ENCODE data around the gene GINS1.
A peak's percentile ranks its signal among the peaks of the same experiment; 100 is the strongest.
"Not testable (repeated sequence)": the region's sequence is repeated elsewhere in the genome, so short reads cannot be mapped to it uniquely, and the experiment has no call there.

GINS1 gene

DNA sequence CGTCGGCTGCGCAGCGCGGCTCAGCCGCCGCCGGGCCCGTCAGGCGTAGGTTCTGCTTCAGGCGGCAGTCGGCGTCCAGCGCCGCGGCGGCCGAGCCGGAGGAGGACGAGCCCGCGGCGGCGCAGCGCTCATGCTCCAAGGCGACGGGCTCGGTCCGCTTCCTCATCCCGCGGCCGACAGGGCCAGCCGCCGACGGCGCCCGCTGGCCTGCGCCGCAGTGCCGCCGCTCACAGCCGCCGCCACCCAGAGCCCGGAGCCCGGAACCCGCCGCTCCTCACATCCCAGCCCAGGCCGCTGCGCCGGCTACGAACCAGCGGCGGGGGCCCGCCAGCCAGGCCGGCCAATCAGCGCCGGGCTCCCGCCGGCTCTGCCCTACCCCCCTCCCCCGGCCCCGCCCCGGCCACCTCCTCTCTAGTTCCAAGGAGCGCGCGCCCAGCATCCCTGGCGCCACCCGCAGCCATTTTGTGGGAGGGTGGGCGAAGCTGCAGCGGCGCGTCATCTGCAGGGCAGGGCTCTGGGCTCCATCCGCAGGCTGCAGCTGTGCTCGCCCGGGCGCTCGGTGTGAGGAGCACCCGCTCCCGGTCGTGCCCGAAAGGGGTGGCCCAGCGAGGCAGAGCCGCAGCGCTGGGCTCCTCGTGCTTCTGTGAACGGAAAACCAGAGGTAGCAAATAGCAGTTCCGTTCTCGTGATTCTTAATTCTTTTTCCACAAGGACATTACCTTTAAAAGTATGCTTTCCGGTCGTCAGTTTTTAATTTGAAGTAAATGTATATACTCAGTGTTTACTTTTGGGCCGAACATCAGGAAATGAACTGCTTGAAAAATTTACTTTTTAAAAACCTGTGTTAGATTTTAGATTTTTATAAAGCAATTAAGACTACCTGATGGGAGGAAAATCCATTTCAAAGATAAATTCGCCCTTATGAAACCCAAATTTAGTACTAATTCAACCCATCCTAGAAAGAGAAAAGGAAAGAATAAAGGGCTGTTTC lies 16.6 kb upstream of the GINS1 start, which contains the start of gene ABHD12:
ABHD12 (minus strand) TSS at position 298 of the 991 bp plus-strand sequence; CDS start at position 166, 132 bp downstream.
- DNase-seq = peak; percentile 83

DNA sequence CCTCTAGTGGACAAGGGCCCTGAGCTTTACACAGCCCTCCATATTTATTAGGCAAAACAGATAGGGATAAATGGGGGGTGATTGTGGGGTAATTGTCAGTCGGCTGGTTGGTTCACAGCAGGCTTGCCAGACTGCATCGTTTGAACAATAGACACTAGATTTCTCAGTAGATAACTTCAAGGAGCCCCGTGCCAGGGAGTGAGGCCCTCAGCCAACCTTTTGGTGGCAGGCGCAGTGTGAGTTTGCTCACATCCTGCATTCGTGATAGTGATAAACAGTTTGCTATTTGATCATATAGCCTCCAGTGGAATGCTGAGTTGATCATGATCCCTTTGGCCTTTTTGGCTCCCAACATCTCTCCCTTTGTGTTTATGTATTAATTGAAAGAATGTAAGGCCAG lies 13.2 kb upstream of the GINS1 start:
- no peak for DNase-seq

DNA sequence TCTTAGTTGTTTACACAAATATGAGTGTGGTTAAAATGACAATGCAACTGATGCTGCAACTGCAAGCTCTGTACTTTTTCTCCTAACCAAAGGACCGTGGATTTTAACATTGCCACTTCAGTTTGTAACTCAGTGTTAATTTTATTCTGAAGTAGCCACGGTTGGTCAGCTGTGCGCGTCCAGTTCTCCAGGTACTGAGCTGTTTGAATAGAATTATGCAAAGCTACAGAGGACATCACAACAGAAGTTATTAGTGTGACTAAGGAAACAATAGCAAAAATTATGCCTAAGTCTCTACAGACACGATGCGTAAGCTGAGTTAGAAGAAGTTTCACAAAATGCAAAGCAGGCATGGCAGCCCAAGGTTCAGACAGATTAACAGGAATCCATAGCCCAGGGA lies 12.5 kb upstream of the GINS1 start:
- DNase-seq = no peak

DNA sequence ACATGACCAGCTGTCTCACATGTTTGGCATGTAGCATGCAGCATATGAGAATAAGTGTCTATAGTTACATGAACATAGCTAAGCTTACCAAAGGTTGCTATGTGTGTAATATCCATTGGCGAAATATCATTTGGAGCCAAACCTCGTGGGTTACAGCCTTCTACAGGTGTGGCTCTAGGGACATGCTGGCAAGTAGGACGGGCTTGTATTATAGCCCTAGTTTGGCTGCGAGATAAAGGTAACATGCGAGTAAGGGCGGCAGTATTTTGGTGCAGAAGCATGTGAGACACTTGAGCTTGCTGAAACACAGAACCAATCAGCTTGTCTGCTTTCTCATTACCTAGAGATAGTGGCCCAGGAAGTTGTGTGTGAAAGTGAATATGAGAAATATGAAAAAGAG lies 10.4 kb upstream of the GINS1 start:
- no peak for DNase-seq

DNA sequence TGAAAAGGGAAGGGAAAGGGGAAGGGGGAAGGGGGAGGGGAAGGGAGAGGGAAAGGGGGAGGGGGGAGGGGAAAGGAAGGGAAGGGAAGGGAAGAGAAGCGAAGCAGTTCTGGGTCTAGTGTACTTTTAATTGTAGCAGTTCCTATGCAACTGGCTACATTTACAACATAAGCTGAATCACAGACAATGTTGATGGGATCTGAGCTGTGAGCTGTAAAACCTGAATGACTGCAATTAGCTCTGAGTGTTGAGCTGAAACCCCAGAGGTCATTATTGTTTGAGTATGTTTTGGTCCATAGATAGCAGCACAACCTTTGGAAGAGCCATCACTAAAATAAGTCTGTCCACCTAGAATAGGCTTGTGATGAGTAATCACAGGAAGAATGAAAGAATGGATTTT lies 9.7 kb upstream of the GINS1 start:
- DNase-seq = no peak

DNA sequence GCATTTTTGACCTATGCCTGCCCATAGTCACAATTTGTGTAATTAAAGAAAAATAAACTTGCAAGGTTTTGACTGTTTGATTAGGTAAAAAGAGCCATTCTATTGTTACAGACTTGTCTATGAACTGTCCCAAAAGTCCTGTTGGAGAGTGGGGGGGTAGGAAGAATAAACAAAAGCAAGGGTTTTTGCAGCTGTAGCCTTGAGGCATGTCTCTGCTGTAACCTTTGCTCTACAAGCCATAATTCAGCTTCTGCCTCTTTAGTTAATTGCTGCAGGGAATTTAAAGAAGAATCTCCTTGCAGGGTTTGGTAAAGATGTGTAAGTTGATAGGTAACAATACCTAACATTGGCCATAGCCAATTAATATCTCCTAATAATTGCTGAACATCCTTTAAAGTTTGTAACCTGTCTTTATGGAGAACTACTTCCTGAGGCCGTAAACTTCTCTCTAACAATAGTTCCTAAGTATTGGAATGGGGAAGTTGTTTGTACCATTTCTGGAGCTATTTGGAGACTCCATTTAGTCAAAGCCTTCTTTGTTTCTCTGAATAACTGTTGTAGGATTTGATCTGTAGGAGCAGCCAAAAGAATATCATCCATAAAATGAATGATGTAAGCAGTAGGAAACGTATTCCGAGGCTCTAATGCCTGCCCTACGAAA lies 9.0 kb upstream of the GINS1 start:
- no peak for DNase-seq

DNA sequence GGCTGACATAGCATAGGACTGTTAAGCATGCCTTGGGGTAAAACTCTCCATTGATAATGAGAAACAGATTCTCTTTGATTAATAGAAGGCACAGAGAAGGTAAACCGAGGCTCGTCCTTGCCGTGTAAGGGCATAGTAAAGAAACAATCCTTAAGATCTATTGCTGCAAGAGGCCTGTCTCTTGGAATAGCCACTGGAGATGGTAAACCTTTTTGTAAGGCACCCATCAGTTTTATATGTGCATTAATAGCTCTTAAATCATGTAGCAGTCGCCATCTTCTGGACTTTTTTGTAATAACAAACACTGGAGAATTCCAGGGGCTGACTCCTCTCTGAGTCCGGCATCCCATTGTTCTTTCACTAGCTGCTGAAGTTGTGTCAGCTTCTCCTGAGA lies 8.4 kb upstream of the GINS1 start:
- DNase-seq = peak; percentile 52

DNA sequence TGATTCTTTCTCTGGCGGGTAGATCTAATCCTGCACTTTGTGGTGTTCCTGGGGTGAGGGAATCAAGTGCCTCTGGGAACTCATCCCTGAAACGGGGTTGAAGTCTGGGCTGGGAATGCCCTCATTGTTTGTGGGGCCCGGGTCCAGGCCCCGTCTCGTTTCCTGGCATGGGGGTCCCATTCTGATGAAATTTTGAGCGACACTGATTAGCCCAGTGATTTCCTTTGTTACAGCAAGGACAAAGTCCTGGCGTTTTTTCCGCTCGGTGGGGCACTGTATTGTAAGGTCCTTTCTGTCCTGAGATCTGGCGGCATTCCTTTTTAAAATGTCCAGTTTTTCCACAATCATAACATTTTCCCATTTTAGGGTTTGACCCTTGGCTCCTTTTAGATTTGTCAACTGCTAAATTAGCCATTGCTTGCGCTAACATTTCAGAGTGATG lies 7.2 kb upstream of the GINS1 start:
- DNase-seq = not testable (repeated sequence)

DNA sequence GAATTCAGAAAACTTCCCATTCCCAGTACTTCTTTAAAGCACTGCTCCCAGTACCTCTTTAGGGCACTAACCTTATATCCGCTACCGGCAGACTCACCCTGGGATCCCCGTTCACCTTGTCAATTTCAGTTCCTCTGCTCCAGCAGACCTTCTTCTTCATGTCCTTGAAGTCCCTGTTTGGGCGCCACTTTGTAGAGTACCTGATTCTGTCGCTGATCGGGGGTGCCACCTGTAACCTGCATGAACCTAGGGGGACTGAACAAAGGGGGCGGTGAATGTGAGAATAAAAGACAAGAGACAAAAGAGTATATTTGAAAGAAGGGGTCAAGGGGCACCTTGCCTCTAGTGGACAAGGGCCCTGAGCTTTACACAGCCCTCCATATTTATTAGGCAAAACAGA lies 4.9 kb upstream of the GINS1 start:
- DNase-seq = no peak

DNA sequence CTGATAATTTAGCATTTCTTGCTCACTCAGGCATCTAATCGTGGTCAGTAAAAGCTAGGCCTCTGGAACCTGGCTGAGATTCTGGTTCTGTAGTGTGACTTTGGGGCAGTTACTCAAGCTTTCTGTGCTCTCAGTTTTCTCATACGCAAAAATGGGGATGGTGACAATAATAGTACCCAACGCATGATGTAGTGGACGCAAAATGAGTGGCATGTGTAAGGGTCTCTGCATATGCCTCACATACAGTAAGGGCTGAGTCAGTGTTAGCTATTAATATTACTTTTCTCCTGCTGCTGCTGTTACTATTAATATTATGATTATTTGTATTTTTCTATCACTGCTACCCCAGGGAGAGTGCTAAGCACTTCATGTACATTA lies 686 bp downstream of the GINS1 start:
- DNase-seq = no peak

DNA sequence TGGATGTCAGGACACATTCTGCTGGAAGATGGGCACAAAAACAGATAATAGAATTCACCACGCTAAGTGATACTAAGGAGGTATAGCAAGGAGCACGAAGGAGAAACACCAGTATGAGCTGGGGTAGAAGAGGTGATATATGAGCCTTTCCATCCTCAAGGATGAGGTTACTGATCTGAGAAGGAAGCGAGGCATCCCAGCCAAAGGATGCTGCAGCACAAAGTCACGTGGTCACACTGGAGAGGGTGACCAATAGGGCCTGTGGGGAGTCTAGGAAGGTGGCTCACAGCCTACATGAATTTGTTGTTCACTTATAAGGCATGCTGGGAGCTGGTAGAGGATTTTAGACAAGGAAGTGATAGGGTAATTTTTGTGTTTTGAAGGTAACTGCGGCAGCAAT lies 1.4 kb downstream of the GINS1 start:
- no peak for DNase-seq

DNA sequence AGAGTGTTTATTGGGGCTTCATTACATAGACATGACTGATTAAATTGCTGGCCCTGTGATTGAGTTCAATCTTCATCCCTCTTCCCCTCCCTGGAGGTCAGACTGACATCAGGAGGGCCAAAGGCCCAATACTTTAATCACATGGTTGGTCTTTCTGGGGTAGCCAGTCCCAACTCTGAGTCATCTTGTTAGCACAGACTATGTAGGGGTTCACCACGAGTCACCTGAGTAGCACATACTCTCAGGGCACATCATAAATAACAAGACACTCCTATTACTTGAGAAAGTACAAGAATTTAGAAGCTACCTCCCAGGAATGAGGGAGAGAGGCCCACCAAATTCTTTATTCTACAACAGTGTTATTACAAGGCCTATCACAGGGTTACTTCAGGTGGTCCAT lies 11.3 kb downstream of the GINS1 start:
- DNase-seq = no peak

DNA sequence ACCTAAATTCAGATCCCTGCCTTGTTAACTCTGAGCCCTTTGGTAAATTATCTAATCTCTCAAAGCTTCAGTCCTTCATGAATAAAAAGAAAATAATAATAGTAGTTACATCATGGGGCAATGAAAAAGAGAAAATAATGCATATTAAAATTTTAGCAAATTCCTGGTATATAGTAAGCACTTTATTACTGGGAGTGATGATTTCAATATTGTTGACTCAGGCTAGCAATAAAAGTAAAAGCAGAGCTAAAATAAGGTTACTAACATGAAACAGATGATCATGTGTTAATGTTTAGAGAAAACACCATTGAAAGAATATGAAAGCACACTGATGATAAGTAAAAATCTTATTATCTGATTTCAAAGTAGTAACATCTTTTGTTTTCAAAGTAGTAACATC lies 13.6 kb downstream of the GINS1 start:
- DNase-seq = no peak

DNA sequence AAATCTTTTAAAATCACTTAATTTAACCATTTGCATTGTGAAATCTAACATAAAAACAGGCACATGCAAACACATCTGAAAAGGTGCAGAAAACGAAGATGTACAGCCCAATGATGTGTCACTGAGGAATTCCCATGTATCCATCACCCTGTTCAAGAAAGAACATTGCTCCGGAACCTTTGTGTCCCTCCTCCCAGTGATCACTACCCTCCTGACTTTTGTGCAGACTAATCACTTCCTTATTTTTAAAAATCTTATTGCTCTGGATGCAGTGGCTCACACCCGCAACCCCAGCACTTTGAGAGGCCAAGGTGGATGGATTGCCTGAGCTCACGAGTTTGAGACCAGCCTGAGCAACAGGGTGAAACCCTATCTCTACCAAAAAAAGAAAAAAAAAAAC lies 14.6 kb downstream of the GINS1 start:
- DNase-seq = no peak

DNA sequence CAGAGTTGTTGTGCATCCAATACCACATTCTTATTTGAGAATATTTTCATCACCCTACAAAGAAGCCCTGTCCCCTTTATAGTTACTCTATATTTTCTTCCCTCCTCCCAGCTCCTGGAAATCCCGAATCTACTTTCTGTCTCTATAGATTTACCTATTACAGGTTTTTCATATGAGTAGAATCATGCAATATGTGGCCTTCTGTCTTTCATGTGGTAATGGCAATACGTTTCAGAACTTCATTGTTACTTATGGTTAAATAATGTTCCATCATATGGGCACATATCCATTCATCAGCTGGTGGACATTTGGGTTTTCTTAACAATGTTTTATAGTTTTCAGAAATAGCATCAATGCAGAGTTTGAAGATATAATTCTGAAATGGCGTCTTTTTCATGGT lies 17.1 kb downstream of the GINS1 start:
- no peak for DNase-seq

DNA sequence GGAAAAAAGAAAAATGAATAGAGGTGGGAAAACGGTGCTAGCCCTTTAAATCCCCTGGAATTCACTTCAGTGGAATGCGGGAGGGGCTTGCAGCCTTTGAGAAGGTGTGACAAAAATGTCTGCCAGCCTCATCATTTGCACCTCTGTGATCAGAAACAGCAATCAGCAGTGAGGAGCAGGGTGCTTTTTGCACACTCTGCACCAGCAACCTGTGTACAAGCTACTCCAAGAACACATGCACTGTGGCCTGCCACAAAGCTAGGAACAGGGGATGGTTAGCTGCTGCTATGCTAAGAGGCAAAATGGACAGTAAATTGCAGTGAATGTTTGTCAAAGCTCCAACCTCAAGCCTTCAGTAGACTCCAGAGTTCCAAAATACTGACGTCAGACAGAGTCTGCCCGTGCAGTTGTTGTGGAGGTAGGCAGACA lies 29.7 kb downstream of the GINS1 start:
- no peak for DNase-seq

DNA sequence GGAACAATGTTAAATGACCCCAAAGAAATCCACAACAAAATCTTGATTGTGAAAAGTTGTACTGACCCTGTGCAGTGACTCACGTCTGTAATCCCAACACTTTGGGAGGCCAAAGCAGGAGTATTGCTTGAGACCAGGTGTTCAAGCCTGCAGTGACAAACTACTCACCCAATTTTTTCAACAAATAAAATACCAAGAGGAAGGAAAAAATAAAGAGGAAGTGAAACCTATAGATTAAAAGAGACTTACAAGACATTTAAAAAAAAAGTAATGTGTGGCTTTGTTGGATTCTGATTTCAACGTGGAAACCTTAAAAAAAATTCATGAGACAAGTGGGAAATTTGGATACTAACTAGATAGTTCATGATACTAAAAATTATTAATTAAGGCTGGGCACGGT lies 31.9 kb downstream of the GINS1 start:
- no peak for DNase-seq

DNA sequence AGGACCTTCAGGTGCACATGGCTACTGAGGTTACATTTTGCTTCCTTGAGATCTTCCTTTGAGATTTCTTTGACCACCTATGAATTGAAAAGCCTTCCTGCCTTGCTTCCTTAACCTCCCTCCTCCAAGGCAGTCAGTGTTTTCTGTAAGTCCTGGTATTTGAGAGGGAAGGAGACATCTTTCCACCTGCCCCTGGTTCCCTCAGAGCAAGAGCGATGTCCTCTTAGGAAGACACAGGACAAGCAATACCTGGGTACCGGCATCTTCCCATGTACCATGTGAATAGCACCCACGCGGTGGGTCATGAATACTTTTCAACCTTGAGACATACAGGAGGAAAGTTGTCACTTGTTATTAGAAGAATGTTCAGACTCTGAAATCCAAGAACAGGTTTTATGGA lies 37.1 kb downstream of the GINS1 start:
- DNase-seq = no peak

DNA sequence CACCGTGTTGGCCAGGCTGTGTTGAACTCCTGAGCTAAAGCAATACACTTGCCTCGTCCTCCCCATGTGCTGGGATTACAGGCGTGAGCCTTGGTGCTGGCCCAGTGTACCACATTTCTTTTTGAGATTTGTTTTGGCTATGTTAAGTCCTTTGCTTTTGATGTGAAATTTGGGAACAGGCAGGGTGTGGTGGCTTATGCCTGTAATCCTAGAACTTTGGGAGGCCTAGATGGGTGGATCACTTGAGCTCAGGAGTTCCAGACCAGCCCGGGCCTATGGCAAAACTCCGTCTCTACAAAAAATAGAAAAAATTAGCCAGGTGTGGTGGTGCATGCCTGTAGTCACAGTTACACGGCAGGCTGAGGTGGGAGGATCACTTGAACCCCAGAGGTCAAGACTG lies 40.2 kb downstream of the GINS1 start:
- DNase-seq = no peak

DNA sequence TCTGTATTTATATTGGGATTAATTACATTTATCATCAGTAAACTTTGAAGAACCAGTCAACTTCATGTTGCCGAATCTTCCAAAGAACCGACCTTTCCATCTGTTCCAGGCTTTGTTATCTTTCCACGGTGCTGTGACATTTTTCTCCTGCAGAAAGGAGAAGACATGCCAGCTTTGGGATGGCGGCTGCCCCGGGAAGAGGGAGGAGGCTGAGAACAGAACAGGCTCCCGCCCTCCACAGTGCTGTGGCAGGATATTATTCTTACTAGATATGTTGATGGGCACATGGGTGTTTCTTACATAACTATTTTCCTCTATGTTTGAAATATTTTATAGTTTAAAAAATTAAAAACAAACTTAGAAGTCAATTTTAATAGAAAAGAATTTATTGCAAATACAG lies 44.9 kb downstream of the GINS1 start:
- no peak for DNase-seq

DNA sequence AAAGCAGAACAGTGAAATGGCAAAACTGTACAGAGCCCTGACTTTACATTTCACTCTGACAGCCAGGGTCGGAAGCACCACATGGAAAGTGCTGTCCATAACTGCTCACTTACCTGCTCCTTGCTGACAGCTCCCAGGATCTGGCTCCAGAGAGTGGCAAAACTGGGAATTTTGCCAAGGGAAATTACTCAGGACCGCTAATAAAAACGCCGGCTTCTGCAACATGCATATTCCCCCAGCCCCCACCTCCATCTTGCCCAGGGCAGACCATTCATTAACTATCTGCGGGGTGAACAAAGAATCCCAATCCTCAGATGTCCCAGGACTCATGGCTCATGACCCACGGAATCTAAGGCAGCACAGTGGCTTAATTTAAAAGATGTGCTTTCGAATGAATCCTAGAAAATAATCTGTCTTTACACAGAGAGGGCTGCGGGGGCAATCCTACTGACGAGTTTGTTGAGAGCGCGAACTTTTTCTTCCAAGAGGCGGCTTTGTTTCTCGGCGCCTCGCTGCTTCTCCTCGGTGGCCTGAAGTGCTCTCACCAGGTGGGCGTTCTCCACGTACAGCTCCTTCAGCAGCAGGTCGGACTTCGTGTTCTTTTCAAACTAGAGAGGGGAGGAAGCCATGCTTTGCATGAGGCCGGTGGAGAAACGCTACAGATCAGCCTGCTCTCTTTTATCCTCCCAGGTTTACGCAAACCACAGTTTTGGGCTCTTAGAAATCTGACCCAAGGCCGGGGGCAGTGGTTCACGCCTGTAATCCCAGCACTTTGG lies 45.8 kb downstream of the GINS1 start:
- DNase-seq = no peak

DNA sequence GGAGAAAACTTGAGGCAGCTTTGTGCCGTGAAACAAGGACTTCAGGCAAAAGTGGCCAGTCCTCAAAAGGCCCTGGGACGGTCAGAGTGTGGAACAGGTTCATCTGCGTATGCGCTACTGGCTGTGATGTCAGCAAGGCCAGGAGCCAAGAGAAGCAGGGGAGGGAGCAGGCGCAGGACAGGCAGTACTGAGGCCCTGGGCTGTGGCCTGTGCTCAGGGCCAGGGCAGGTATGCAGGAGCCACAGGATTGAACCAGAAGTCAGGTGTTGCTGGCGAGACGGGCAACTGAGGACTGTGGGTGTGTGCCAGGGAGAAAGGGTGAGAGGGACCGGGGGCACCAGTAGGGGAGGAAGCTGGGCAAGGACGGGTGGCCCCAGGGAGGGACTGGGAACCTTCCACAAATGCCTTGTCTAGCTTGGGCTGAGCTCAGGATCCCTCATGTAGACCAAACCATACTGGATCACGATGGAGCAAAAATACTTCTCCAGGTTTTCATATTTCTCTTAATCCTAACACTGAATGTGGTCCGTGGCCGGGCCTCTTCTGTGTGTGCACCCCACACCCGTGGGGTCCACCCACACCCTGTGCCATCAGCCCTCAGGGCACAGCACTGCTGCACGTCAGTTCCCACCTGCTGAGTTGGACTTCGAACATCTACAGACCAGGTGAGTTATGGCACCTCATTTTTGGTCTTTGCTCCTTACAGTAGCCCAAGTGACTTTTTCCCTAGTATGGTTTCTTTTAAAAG lies 46.9 kb downstream of the GINS1 start:
- DNase-seq = no peak
